ENCODE results near the gene CNTNAP4.

The CNTNAP4 gene

DNA sequence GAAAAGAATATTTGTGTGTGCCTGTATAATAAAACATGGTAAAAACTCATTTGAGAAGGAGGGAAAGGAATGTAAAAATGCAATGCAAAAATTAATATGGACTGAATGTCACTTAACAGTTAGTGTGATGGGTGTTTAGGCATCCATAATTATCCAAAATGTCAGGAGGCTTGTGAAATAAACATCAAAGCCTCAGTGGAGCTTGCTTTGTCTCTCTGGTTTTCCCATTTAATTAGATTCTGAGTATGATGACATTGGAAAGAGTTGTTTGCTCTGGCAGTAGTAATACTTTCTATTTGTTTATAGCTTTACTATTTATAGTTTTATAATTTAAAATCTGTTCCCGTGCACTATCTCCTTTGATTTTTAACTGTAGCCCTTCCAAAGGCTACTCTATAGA is 51.9 kb downstream of the CNTNAP4 start:
- no peaks in the 10 kb centered on the region for H4K20me1 ChIP-seq (ENCODE audit: insufficient read depth, low read length)
- H3K4me2 ChIP-seq (ENCODE audit: insufficient read depth, low read length), result no peak overlapping the region
- H3K79me2 ChIP-seq (ENCODE audit: insufficient read depth, low read length), result no peaks in the 10 kb centered on the region
- ATAC-seq (ENCODE audit: insufficient read depth, low read depth), result no peak
- no peak overlapping the region for H2AFZ ChIP-seq (ENCODE audit: low read depth, low read length)
- H3K9me3 ChIP-seq (ENCODE audit: insufficient read depth, low read length, severe bottlenecking), result no peaks in the 10 kb centered on the region
- TF ChIP-seq EZH2 (IDR thresholded peaks at IDR 0.05; ENCODE audit: borderline replicate concordance, low read depth, low read length, severe bottlenecking), result no peak
- TF ChIP-seq, protein P1, sequence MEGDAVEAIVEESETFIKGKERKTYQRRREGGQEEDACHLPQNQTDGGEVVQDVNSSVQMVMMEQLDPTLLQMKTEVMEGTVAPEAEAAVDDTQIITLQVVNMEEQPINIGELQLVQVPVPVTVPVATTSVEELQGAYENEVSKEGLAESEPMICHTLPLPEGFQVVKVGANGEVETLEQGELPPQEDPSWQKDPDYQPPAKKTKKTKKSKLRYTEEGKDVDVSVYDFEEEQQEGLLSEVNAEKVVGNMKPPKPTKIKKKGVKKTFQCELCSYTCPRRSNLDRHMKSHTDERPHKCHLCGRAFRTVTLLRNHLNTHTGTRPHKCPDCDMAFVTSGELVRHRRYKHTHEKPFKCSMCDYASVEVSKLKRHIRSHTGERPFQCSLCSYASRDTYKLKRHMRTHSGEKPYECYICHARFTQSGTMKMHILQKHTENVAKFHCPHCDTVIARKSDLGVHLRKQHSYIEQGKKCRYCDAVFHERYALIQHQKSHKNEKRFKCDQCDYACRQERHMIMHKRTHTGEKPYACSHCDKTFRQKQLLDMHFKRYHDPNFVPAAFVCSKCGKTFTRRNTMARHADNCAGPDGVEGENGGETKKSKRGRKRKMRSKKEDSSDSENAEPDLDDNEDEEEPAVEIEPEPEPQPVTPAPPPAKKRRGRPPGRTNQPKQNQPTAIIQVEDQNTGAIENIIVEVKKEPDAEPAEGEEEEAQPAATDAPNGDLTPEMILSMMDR (IDR thresholded peaks at IDR 0.05; ENCODE audit: borderline replicate concordance, extremely low read depth, low read length, poor library complexity, severe bottlenecking), result no peak
- no peak overlapping the region for H3K27ac ChIP-seq (ENCODE audit: low read length)
- H3K4me3 ChIP-seq (ENCODE audit: low read depth in 1 of 2, low read length in 2 of 2), result no peak overlapping the region
- no peaks in the 10 kb centered on the region for H3K4me1 ChIP-seq (ENCODE audit: insufficient read depth, low read length)
- no peaks in the 10 kb centered on the region for H3K27me3 ChIP-seq (ENCODE audit: insufficient read depth, low read length, poor library complexity)
- H3K36me3 ChIP-seq (ENCODE audit: insufficient read depth, low read length), result no peaks in the 10 kb centered on the region
- no peak overlapping the region for H3K9ac ChIP-seq (ENCODE audit: low read depth, low read length)
- no peak for DNase-seq

DNA sequence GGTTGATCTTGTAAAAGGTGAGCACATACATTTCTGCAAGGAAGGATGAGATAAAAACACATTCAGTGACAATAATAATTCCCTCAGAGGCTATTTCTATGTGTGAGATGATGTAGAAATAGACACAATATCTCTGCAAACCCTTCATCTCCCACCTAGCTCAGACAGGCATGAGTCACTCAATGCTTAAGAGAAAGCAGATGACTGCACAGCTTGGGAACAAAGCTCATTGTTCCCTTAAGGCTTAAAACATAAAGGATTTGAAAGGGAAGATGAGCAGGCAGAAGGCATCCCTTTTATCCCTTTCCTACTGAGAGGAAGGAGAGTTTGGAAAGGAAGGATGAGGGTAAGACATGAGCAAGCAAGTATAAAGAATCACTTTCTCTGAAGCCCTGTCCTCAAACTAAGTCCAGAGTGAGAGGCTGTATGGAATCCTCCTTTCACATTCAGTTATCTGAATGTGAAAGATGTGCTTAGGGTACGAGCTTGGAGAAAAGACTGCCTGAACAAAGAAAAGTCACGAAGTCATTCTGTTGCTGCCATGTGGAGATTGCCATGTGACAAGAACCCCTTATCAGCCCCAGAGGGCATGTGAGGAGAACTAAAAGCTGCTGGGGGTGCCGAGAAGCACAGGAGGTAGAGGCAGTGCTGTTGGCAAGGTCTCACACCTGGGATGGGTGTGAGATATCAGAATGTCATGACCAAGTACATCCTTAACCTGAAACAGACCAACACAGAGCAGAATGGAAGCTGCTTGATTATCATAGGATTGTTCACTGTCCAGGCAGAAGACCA is 58.2 kb downstream of the CNTNAP4 start:
- Histone ChIP-seq H3K79me2 (ENCODE audit: insufficient read depth, low read length) (no peaks in the 10 kb centered on the region), H3K36me3 (ENCODE audit: insufficient read depth, low read length) (no peaks in the 10 kb centered on the region), H3K27ac (ENCODE audit: low read length) (no peak overlapping the region), H2AFZ (ENCODE audit: low read depth, low read length) (no peak overlapping the region), H3K4me2 (ENCODE audit: insufficient read depth, low read length) (no peak overlapping the region), H3K27me3 (ENCODE audit: insufficient read depth, low read length, poor library complexity) (no peaks in the 10 kb centered on the region), H3K4me1 (ENCODE audit: insufficient read depth, low read length) (no peaks in the 10 kb centered on the region), H4K20me1 (ENCODE audit: insufficient read depth, low read length) (no peaks in the 10 kb centered on the region), H3K4me3 (ENCODE audit: low read depth in 1 of 2, low read length in 2 of 2) (no peak overlapping the region), H3K9me3 (ENCODE audit: insufficient read depth, low read length, severe bottlenecking) (no peaks in the 10 kb centered on the region), H3K9ac (ENCODE audit: low read depth, low read length) (no peak overlapping the region)
- ATAC-seq (ENCODE audit: insufficient read depth, low read depth) (no peak), DNase-seq (no peak)
- TF ChIP-seq EZH2 (IDR thresholded peaks at IDR 0.05; ENCODE audit: borderline replicate concordance, low read depth, low read length, severe bottlenecking), result no peak
- TF ChIP-seq, protein P1 (IDR thresholded peaks at IDR 0.05; ENCODE audit: borderline replicate concordance, extremely low read depth, low read length, poor library complexity, severe bottlenecking), result no peak

DNA sequence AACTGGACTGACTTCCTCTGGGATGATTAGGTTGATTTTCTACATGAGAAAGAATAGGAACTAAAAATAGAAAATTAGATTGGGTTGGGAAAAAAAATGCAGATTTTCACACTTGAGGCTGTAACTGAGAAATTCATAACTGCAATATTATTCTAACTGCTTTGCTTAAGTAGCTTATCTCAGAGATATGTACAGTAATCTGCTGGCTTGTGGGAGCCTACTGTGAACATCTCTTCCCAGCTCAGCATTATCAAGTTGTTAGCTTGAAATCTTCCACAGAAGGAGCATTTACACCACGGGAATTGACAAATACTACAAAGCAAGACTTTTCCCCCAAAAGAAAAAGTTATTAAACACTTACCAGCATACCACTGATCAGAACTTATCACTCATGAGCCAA is 58.9 kb downstream of the CNTNAP4 start:
- H3K4me3 ChIP-seq (ENCODE audit: low read depth in 1 of 2, low read length in 2 of 2), result no peak overlapping the region
- no peak for ATAC-seq (ENCODE audit: insufficient read depth, low read depth)
- H3K27me3 ChIP-seq (ENCODE audit: insufficient read depth, low read length, poor library complexity), result no peaks in the 10 kb centered on the region
- no peak overlapping the region for H2AFZ ChIP-seq (ENCODE audit: low read depth, low read length)
- H3K79me2 ChIP-seq (ENCODE audit: insufficient read depth, low read length), result no peaks in the 10 kb centered on the region
- H3K4me1 ChIP-seq (ENCODE audit: insufficient read depth, low read length), result no peaks in the 10 kb centered on the region
- no peak overlapping the region for H3K9ac ChIP-seq (ENCODE audit: low read depth, low read length)
- no peak overlapping the region for H3K27ac ChIP-seq (ENCODE audit: low read length)
- H3K36me3 ChIP-seq (ENCODE audit: insufficient read depth, low read length), result no peaks in the 10 kb centered on the region
- DNase-seq, result no peak
- H3K4me2 ChIP-seq (ENCODE audit: insufficient read depth, low read length), result no peak overlapping the region
- no peaks in the 10 kb centered on the region for H4K20me1 ChIP-seq (ENCODE audit: insufficient read depth, low read length)
- no peak for TF ChIP-seq EZH2 (IDR thresholded peaks at IDR 0.05; ENCODE audit: borderline replicate concordance, low read depth, low read length, severe bottlenecking)
- TF ChIP-seq, protein P1 (IDR thresholded peaks at IDR 0.05; ENCODE audit: borderline replicate concordance, extremely low read depth, low read length, poor library complexity, severe bottlenecking), result no peak
- H3K9me3 ChIP-seq (ENCODE audit: insufficient read depth, low read length, severe bottlenecking), result no peaks in the 10 kb centered on the region

All from DND-41 (cell line).